Measurements from ENCODE around the gene TCERG1L.
A peak's percentile ranks its signal among the peaks of the same experiment; 100 is the strongest.

DNA sequence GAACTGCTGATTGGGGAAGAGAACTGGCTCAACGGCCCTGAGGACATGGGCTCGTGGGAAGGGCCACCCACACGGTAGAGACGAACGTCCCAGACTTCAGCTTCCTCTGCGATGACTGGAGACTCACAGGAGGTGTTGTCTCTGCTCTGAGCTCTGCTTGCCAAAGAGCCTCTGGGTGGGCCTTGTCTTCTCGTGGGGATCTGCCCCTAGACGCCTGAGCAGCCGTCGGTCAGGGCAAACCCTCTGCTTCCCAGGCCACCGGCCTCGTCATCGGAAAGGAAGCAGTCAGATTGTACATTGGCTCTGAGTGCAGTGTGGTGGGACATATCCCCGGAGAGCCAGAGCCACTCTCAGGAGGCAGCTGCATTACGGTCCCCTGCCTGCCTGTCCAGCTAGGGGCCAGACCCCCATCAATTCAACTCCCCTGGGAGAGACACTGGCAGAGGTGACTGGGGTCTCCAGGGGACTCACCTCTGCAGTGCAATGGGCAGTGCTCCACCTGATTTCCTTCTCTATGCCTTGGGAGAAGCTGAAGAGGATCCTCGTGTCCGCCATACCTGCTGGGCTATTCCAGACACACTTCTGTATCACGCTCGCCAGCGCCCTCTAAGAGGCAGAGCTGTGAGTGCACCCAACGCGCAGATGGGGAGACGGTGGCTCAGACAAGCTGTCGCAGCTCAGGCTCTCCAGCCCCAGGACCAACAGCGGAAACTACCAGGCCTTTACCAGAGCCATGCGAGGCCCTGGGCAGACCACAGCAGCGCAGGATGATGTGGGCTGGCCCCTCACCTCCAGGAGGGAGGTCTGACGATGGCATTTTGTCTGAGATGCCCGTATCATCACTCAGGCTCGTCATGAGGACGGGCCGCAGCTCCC, 227.4 kb downstream of the TCERG1L start:
- TF ChIP-seq ZBTB7A (IDR thresholded peaks at IDR 0.05; ENCODE audit: low read depth) (no peak), YY1 (IDR thresholded peaks at IDR 0.05; ENCODE audit: low read depth) (no peak), NFIC (IDR thresholded peaks at IDR 0.05) (no peak), RAD21 (IDR thresholded peaks at IDR 0.05; ENCODE audit: low read depth) (peak; percentile 16; the same call in 1 of the 2 replicates)
- TF ChIP-seq, protein P1, sequence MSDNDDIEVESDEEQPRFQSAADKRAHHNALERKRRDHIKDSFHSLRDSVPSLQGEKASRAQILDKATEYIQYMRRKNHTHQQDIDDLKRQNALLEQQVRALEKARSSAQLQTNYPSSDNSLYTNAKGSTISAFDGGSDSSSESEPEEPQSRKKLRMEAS (IDR thresholded peaks at IDR 0.05), result no peak
